Putamen (tissue), 1 donor: ENCODE data around the gene ITGA7.

Source experiments
- DNase-seq: peaks from one replicate; pipeline ENCODE4 v3.0.0-alpha.2; 2016; ENCODE audit warnings: low spot score

The ITGA7 gene

GRCh38 chr12:55641595-55641994 is 66.1 kb downstream of the ITGA7 start:
- no peak for DNase-seq

- DNase-seq, result no peak
These were observed 70.2 kb downstream of the ITGA7 start for GRCh38 chr12:55637467-55637866.

- no peak for DNase-seq
These were observed 70.9 kb downstream of the ITGA7 start, which contains the start of gene OR10P1 for GRCh38 chr12:55636853-55637252. Gene OR10P1 (plus strand): TSS chr12:55636892. CDS start chr12:55636892, 0 bp downstream.

GRCh38 chr12:55636116-55636655 is 71.5 kb downstream of the ITGA7 start:
- DNase-seq, result no peak
